ENCODE measurements around the gene NEO1. TPM values are rescaled to one million over a fixed set of nuclear protein-coding genes. Genes with fewer than 3 reads are reported as not detected.
A peak's percentile ranks its signal among the peaks of the same experiment; 100 is the strongest.

Gene NEO1
- total RNA-seq, 1 experiment from 2014 or later = 41.8 TPM

DNA sequence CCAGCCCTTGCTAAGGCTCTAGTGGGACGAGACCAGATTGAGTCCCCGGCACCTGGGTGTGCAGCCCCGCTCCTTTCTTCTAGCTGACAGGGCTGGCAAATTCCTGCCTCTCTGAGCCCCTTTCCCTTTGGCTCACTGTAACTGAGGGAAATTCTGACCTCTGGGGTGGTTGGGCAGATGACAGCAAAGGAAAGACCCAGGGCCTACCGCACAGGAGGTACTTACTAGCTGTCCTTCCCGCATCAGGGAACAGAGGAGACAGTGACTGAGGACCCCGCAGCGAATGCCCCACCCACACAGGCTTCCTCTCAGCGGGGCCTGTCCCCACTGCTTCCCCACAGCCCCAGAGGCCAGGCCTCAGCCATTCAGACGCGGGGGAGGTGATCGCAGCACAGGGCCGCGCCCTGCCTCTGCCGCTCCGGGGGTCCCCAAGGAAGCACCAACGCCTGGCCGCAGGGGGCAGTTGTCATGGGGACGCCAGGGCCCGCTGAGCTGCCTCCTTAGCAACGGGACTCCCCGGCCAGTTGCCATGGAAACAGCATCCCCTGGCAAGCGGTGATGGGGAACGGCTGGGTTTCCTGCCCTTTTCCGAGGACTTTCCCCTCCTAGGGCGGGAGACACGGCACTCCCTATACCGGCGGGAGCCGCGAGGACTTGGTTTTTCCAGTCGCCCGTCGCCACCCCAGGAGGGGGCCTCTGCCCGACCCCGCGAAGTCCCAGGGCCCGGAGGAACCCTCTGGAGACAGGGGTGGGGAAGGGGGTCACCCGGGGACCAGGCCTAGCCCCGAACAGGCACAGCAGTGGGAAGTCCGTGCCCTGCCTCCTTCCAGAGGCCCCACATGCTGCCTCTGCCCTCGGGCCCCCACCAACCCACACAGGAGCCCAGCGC lies 266.4 kb downstream of the NEO1 start:
- peaks cover 15 to 17% of the 10 kb centered on the region in 2 experiments for H3K4me1 Mint-ChIP-seq
- TF ChIP-seq, protein P1, sequence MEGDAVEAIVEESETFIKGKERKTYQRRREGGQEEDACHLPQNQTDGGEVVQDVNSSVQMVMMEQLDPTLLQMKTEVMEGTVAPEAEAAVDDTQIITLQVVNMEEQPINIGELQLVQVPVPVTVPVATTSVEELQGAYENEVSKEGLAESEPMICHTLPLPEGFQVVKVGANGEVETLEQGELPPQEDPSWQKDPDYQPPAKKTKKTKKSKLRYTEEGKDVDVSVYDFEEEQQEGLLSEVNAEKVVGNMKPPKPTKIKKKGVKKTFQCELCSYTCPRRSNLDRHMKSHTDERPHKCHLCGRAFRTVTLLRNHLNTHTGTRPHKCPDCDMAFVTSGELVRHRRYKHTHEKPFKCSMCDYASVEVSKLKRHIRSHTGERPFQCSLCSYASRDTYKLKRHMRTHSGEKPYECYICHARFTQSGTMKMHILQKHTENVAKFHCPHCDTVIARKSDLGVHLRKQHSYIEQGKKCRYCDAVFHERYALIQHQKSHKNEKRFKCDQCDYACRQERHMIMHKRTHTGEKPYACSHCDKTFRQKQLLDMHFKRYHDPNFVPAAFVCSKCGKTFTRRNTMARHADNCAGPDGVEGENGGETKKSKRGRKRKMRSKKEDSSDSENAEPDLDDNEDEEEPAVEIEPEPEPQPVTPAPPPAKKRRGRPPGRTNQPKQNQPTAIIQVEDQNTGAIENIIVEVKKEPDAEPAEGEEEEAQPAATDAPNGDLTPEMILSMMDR (conservative IDR thresholded peaks at IDR 0.05) = no peak
- no CpG with 5 or more reads among the region's 42 CpGs for WGBS (ENCODE audit: extremely low coverage, insufficient read length, low lambda C conversion rate)
- H3K27ac Mint-ChIP-seq = no peak overlapping the region; a peak in 1 of 7 replicates
- peaks cover 2% of the 10 kb centered on the region for H3K27me3 Mint-ChIP-seq (ENCODE audit: low read depth)
- H2BK15ac ChIP-seq (ENCODE audit: low read depth, low read length) = no peak overlapping the region
- H3K9ac ChIP-seq (ENCODE audit: extremely low read depth, insufficient read length, low read length) = no peak overlapping the region
- no peak overlapping the region for H2BK5ac ChIP-seq (ENCODE audit: insufficient read length, low read length)
- H3K23me2 ChIP-seq (ENCODE audit: insufficient read length, low read depth, low read length, poor library complexity, severe bottlenecking) = peaks cover 3% of the 10 kb centered on the region
- no peak overlapping the region for H3K4ac ChIP-seq (ENCODE audit: low read depth, low read length)
- H3T11ph ChIP-seq (ENCODE audit: low read length) = no peak overlapping the region
- H3K27me3 ChIP-seq (ENCODE audit: insufficient read depth, low read length) = no peaks in the 10 kb centered on the region
- H3K79me2 ChIP-seq (ENCODE audit: insufficient read depth, low read length) = no peaks in the 10 kb centered on the region
- no peak overlapping the region for H4K91ac ChIP-seq (ENCODE audit: insufficient read length, low read depth, low read length)
- no peak overlapping the region for H2BK12ac ChIP-seq (ENCODE audit: insufficient read length, low read depth, low read length)
- no peak overlapping the region for H3K4me2 ChIP-seq (ENCODE audit: insufficient read depth, insufficient read length, low read length)
- H4K8ac ChIP-seq (replicated peaks; ENCODE audit: insufficient read length, low read depth, low read length) = no peak overlapping the region
- peak; percentile 69 for DNase-seq
- H2AFZ ChIP-seq (ENCODE audit: low read length) = no peak overlapping the region
- no peak overlapping the region for H3K14ac ChIP-seq (ENCODE audit: insufficient read depth, low read length)
- H3K36me3 Mint-ChIP-seq (ENCODE audit: insufficient read depth in 1 of 3, low read depth in 3 of 3) = peaks cover 1 to 5% (median 1%) of the 10 kb centered on the region in 3 experiments; a peak in 4 of 7 replicates
- H2BK120ac ChIP-seq (ENCODE audit: low read depth, low read length, poor library complexity, severe bottlenecking) = no peak overlapping the region
- H3K4me1 ChIP-seq (ENCODE audit: insufficient read depth, low read length) = no peaks in the 10 kb centered on the region
- no peak overlapping the region for H2BK20ac ChIP-seq (ENCODE audit: low read depth, low read length, poor library complexity, severe bottlenecking)
- no peaks in the 10 kb centered on the region for H3K9me3 ChIP-seq (ENCODE audit: control insufficient read depth, low read depth, low read length)
- H3K23ac ChIP-seq (ENCODE audit: insufficient read length, low read depth, low read length) = no peak overlapping the region
- peaks cover 3% of the 10 kb centered on the region for H4K20me1 ChIP-seq (ENCODE audit: control insufficient read depth, insufficient read depth, insufficient read length)
- no peak overlapping the region for H3K56ac ChIP-seq (ENCODE audit: insufficient read length, low read depth, low read length)
- no peaks in the 10 kb centered on the region; a peak in 1 of 5 replicates for H3K9me3 Mint-ChIP-seq
- no peak overlapping the region for H4K5ac ChIP-seq (ENCODE audit: insufficient read length, low read depth, low read length)
- no peaks in the 10 kb centered on the region for H3K79me1 ChIP-seq (ENCODE audit: insufficient read depth, low read depth, low read length, poor library complexity, severe bottlenecking)
- H3K4me3 Mint-ChIP-seq = no peak overlapping the region
- H3K18ac ChIP-seq (ENCODE audit: insufficient read length, low read depth, low read length) = no peak overlapping the region
- no peak overlapping the region for H3K27ac ChIP-seq (ENCODE audit: insufficient read length, low read depth, low read length)
- no peak overlapping the region for H2AK5ac ChIP-seq (ENCODE audit: insufficient read length, low read length)

All from H9 (cell line).